ENCODE results near the gene BRSK2.

- TF ChIP-seq POLR2AphosphoS5 (IDR thresholded peaks at IDR 0.05; ENCODE audit: low read depth, low read length) (no peak), CTCF (IDR thresholded peaks at IDR 0.05) (no peak), TCF7L2 (IDR thresholded peaks at IDR 0.05; ENCODE audit: low read depth, low read length) (no peak), REST (IDR thresholded peaks at IDR 0.05; ENCODE audit: insufficient read depth in 1 of 2, low read depth in 2 of 2, low read length in 1 of 2) (no peak)
Measured at GRCh38 chr11:1368216-1368615, 21.5 kb upstream of the BRSK2 start.
